Measurements from ENCODE around the gene PPP1R7. TPM values are rescaled to one million over a fixed set of nuclear protein-coding genes. Genes with fewer than 3 reads are reported as not detected.

Gene PPP1R7
- total and polyA plus RNA-seq, 4 donors: 18.0 to 45.8 (median 29.0) TPM

DNA sequence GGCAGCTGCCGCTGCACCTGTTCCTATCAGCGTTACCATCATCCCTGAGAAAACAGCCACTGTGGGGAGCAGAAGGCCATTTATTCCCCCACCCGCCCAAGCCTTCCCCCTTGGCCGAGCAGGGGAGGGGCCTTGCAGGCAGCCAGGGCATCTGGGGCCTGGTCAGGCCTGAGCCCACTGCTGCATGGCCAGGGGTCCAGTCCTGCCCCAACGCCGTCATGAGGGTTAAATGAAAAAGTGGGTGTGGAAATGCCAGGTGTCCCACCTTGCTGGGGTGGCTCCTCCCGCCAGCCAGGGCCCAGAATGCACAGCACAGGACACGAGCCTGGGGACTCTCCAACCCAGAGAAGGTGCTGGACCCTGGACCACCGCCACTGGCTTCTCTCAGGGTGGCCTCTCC, 52.4 kb downstream of the PPP1R7 start:
- no peak for DNase-seq (ENCODE audit: low spot score)
- 93% methylated on average over 9 of the region's 9 CpGs for WGBS
- no peaks in the 10 kb centered on the region for H3K36me3 ChIP-seq (ENCODE audit: control insufficient read depth in 4 of 4, insufficient read depth in 3 of 4, low read depth in 1 of 4, low read length in 3 of 4)

More for the DNA sequence above, 52.4 kb downstream of the PPP1R7 start:
- Histone ChIP-seq H3K4me1 (ENCODE audit: control insufficient read depth in 4 of 4, insufficient read depth in 4 of 4, low read length in 3 of 4) (no peaks in the 10 kb centered on the region), H3K27me3 (ENCODE audit: control insufficient read depth in 4 of 4, insufficient read depth in 4 of 4, low read length in 3 of 4) (no peaks in the 10 kb centered on the region), H3K9ac (ENCODE audit: low read depth in 1 of 2, low read length in 2 of 2) (no peak overlapping the region), H3K9me3 (ENCODE audit: control insufficient read depth in 4 of 4, low read length in 3 of 4) (no peaks in the 10 kb centered on the region), H3K27ac (ENCODE audit: low read depth in 1 of 2, low read length in 2 of 2) (no peak overlapping the region), H3K4me3 (ENCODE audit: low read depth in 1 of 3, low read length in 3 of 3) (no peak overlapping the region)
- no peak for TF ChIP-seq YY1 (IDR thresholded peaks at IDR 0.05)
- TF ChIP-seq RXRA (IDR thresholded peaks at IDR 0.05): no peak
- no peak for TF ChIP-seq EGR1 (IDR thresholded peaks at IDR 0.05; ENCODE audit: low read depth in 2 of 2)
- TF ChIP-seq, protein P1, sequence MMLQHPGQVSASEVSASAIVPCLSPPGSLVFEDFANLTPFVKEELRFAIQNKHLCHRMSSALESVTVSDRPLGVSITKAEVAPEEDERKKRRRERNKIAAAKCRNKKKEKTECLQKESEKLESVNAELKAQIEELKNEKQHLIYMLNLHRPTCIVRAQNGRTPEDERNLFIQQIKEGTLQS (IDR thresholded peaks at IDR 0.05): no peak
- TF ChIP-seq HNF4A (conservative IDR thresholded peaks at IDR 0.05): no peak
- no peak for TF ChIP-seq HNF4G (IDR thresholded peaks at IDR 0.05)
- no peak for TF ChIP-seq SP1 (IDR thresholded peaks at IDR 0.05)
- TF ChIP-seq, protein P2, sequence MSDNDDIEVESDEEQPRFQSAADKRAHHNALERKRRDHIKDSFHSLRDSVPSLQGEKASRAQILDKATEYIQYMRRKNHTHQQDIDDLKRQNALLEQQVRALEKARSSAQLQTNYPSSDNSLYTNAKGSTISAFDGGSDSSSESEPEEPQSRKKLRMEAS (IDR thresholded peaks at IDR 0.05): no peak
- TF ChIP-seq, protein P3, sequence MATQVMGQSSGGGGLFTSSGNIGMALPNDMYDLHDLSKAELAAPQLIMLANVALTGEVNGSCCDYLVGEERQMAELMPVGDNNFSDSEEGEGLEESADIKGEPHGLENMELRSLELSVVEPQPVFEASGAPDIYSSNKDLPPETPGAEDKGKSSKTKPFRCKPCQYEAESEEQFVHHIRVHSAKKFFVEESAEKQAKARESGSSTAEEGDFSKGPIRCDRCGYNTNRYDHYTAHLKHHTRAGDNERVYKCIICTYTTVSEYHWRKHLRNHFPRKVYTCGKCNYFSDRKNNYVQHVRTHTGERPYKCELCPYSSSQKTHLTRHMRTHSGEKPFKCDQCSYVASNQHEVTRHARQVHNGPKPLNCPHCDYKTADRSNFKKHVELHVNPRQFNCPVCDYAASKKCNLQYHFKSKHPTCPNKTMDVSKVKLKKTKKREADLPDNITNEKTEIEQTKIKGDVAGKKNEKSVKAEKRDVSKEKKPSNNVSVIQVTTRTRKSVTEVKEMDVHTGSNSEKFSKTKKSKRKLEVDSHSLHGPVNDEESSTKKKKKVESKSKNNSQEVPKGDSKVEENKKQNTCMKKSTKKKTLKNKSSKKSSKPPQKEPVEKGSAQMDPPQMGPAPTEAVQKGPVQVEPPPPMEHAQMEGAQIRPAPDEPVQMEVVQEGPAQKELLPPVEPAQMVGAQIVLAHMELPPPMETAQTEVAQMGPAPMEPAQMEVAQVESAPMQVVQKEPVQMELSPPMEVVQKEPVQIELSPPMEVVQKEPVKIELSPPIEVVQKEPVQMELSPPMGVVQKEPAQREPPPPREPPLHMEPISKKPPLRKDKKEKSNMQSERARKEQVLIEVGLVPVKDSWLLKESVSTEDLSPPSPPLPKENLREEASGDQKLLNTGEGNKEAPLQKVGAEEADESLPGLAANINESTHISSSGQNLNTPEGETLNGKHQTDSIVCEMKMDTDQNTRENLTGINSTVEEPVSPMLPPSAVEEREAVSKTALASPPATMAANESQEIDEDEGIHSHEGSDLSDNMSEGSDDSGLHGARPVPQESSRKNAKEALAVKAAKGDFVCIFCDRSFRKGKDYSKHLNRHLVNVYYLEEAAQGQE (IDR thresholded peaks at IDR 0.05): no peak
- no peak for TF ChIP-seq NR2F2 (IDR thresholded peaks at IDR 0.05)
- TF ChIP-seq GABPA (IDR thresholded peaks at IDR 0.05 in 1 of 2, conservative IDR thresholded peaks at IDR 0.05 in 1 of 2): no peak
- TF ChIP-seq FOXA1 (IDR thresholded peaks at IDR 0.05): no peak
- no peak for TF ChIP-seq TAF1 (conservative IDR thresholded peaks at IDR 0.05)
- TF ChIP-seq, protein P4, sequence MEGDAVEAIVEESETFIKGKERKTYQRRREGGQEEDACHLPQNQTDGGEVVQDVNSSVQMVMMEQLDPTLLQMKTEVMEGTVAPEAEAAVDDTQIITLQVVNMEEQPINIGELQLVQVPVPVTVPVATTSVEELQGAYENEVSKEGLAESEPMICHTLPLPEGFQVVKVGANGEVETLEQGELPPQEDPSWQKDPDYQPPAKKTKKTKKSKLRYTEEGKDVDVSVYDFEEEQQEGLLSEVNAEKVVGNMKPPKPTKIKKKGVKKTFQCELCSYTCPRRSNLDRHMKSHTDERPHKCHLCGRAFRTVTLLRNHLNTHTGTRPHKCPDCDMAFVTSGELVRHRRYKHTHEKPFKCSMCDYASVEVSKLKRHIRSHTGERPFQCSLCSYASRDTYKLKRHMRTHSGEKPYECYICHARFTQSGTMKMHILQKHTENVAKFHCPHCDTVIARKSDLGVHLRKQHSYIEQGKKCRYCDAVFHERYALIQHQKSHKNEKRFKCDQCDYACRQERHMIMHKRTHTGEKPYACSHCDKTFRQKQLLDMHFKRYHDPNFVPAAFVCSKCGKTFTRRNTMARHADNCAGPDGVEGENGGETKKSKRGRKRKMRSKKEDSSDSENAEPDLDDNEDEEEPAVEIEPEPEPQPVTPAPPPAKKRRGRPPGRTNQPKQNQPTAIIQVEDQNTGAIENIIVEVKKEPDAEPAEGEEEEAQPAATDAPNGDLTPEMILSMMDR (IDR thresholded peaks at IDR 0.05; ENCODE audit: low read depth, low read length, missing input control): no peak
- TF ChIP-seq, protein P5, sequence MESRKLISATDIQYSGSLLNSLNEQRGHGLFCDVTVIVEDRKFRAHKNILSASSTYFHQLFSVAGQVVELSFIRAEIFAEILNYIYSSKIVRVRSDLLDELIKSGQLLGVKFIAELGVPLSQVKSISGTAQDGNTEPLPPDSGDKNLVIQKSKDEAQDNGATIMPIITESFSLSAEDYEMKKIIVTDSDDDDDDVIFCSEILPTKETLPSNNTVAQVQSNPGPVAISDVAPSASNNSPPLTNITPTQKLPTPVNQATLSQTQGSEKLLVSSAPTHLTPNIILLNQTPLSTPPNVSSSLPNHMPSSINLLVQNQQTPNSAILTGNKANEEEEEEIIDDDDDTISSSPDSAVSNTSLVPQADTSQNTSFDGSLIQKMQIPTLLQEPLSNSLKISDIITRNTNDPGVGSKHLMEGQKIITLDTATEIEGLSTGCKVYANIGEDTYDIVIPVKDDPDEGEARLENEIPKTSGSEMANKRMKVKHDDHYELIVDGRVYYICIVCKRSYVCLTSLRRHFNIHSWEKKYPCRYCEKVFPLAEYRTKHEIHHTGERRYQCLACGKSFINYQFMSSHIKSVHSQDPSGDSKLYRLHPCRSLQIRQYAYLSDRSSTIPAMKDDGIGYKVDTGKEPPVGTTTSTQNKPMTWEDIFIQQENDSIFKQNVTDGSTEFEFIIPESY (IDR thresholded peaks at IDR 0.05): no peak
- TF ChIP-seq FOXA2 (IDR thresholded peaks at IDR 0.05): no peak

Measured in liver (tissue), 9 donors.